Activated gamma-delta T cell treated with anti-CD3 and anti-CD28 coated beads, Interleukin-2, amount 50 U/mL, for 16 hours (primary cell): ENCODE results near the gene RUFY3.

Source experiments
- DNase-seq: peaks from one replicate; pipeline ENCODE4 v3.0.0-alpha.2; 2020; ENCODE audit warnings: low read depth

RUFY3 gene

GRCh38 chr4:70841951-70842350 lies 120.2 kb downstream of the RUFY3 start:
- no peak for DNase-seq

- no peak for DNase-seq
Observed at GRCh38 chr4:70842761-70843435, 121.1 kb downstream of the RUFY3 start.

- no peak for DNase-seq
Observed at GRCh38 chr4:70844180-70844579, 122.4 kb downstream of the RUFY3 start.

GRCh38 chr4:70849291-70849690 lies 127.5 kb downstream of the RUFY3 start:
- no peak for DNase-seq

GRCh38 chr4:70855464-70855863 lies 133.7 kb downstream of the RUFY3 start:
- no peak for DNase-seq
